Renal cortical epithelial cell (primary cell): ENCODE measurements around the gene WDR48. TPM values are rescaled to one million over a fixed set of nuclear protein-coding genes. Genes with fewer than 3 reads are reported as not detected.
A peak's percentile ranks its signal among the peaks of the same experiment; 100 is the strongest.
"Not testable (repeated sequence)": the region's sequence is repeated elsewhere in the genome, so short reads cannot be mapped to it uniquely, and the experiment has no call there.

ENCODE experiments used
- DNase-seq: peaks from one replicate; pipeline ENCODE4 v3.0.0-alpha.2; 2011; ENCODE audit warnings: low read depth
- total RNA-seq: library from RNA; depleted of rRNA; stranded (reverse); fragments of >200 nt; gene quantifications from 2 replicates; pipeline ENCODE4 v1.2.3, GENCODE V29; 2014

WDR48 gene
- 35.4 and 71.4 TPM in 2 replicates for total RNA-seq

- DNase-seq = peak; percentile 90
Measured at GRCh38 chr3:39051649-39052561, at the start of gene WDR48, which contains the start of gene SCN11A. Gene WDR48 (plus strand): TSS chr3:39052016. CDS start chr3:39052026, 10 bp downstream. Gene SCN11A (minus strand): TSS chr3:39051944. CDS start chr3:38950362, 101,582 bp downstream.

- DNase-seq = no peak
Measured at GRCh38 chr3:39005295-39005694, 46.5 kb upstream of the WDR48 start.

GRCh38 chr3:39011191-39011736 lies 40.6 kb upstream of the WDR48 start:
- no peak for DNase-seq

- no peak for DNase-seq
Measured at GRCh38 chr3:39013289-39013688, 38.5 kb upstream of the WDR48 start.

- no peak for DNase-seq
Measured at GRCh38 chr3:39013921-39014509, 37.8 kb upstream of the WDR48 start.

GRCh38 chr3:39015418-39015817 lies 36.4 kb upstream of the WDR48 start:
- no peak for DNase-seq

- no peak for DNase-seq
Measured at GRCh38 chr3:39019299-39019698, 32.5 kb upstream of the WDR48 start.

GRCh38 chr3:39021029-39021428 lies 30.8 kb upstream of the WDR48 start:
- DNase-seq = peak; percentile 4

GRCh38 chr3:39021465-39022285 lies 30.1 kb upstream of the WDR48 start:
- no peak for DNase-seq

GRCh38 chr3:39022286-39022630 lies 29.6 kb upstream of the WDR48 start:
- no peak for DNase-seq

GRCh38 chr3:39024497-39024896 lies 27.3 kb upstream of the WDR48 start:
- no peak for DNase-seq

- DNase-seq = no peak
Measured at GRCh38 chr3:39025222-39025970, 26.4 kb upstream of the WDR48 start.

- DNase-seq = no peak
Measured at GRCh38 chr3:39028546-39028945, 23.3 kb upstream of the WDR48 start.

- no peak for DNase-seq
Measured at GRCh38 chr3:39029556-39029955, 22.3 kb upstream of the WDR48 start.

GRCh38 chr3:39038165-39038564 lies 13.7 kb upstream of the WDR48 start:
- DNase-seq = peak; percentile 41

- DNase-seq = no peak
Measured at GRCh38 chr3:39050029-39050428, 1.8 kb upstream of the WDR48 start.

GRCh38 chr3:39052583-39052982 lies 767 bp downstream of the WDR48 start:
- DNase-seq = peak; percentile 8

GRCh38 chr3:39053696-39054095 lies 1.9 kb downstream of the WDR48 start:
- DNase-seq = no peak

GRCh38 chr3:39056151-39056550 lies 4.3 kb downstream of the WDR48 start:
- no peak for DNase-seq

- not testable (repeated sequence) for DNase-seq
Measured at GRCh38 chr3:39061228-39061627, 9.4 kb downstream of the WDR48 start.

- DNase-seq = peak; percentile 89
Measured at GRCh38 chr3:39062180-39062579, 10.4 kb downstream of the WDR48 start.
